H1 (cell line): Measurements from ENCODE around the gene ACAP2. TPM values are rescaled to one million over a fixed set of nuclear protein-coding genes. Genes with fewer than 3 reads are reported as not detected.
"Not testable (repeated sequence)": the region's sequence is repeated elsewhere in the genome, so short reads cannot be mapped to it uniquely, and the experiment has no call there.

Experiments
- CTCF ChIA-PET: fragments of 300-600 bp; sonication (Branson Sonifier 250); formaldehyde crosslinking; loops from one replicate; lab custom pipeline; 2021; ENCODE audit not compliant: partially characterized antibody; lab: Charles Lee
- POLR2A ChIA-PET: fragments of 300-600 bp; sonication (Branson Sonifier 250); formaldehyde crosslinking; loops from one replicate; lab custom pipeline; 2021; ENCODE audit warnings: inconsistent platforms; ENCODE audit not compliant: partially characterized antibody; lab: Charles Lee
- DNase-seq, 2 experiments: peaks; one replicate each; pipeline versions ENCODE4 v3.0.0 to v3.0.0-alpha.2; 2010 to 2022; ENCODE audit warnings: low spot score in 2 of 2, low read depth in 1 of 2, mixed read lengths in 1 of 2
- FAIRE-seq: peaks from 2 replicates; lab custom pipeline; 2011; peaks lifted over from hg19 to GRCh38; lab: Jason Lieb, UNC
- H2AFZ ChIP-seq: 2 replicates; pipeline ENCODE4 v1.8.1; 2012; ENCODE audit warnings: low read length, inconsistent platforms
- H2AK5ac ChIP-seq: 2 replicates; pipeline ENCODE4 v1.6.1; 2013; ENCODE audit warnings: low read depth, low read length
- H2BK120ac ChIP-seq: replicated peaks from 2 replicates; pipeline ENCODE3; 2013; ENCODE audit warnings: low read depth, low read length, inconsistent platforms
- H2BK12ac ChIP-seq: 2 replicates; pipeline ENCODE4 v1.6.1; 2013; ENCODE audit warnings: low read depth, low read length
- H2BK15ac ChIP-seq: 2 replicates; pipeline ENCODE4 v1.6.1; 2013; ENCODE audit warnings: low read length
- H2BK20ac ChIP-seq: 2 replicates; pipeline ENCODE4 v1.6.1; 2013; ENCODE audit warnings: low read length
- H2BK5ac ChIP-seq: 2 replicates; pipeline ENCODE4 v1.6.1; 2013; ENCODE audit warnings: low read depth, low read length
- H3K14ac ChIP-seq: 2 replicates; pipeline ENCODE4 v1.6.1; 2013; ENCODE audit warnings: inconsistent platforms; ENCODE audit not compliant: insufficient read length
- H3K18ac ChIP-seq: 2 replicates; pipeline ENCODE4 v1.6.1; 2013; ENCODE audit warnings: low read length; ENCODE audit errors: extremely low read depth
- H3K23ac ChIP-seq: 2 replicates; pipeline ENCODE4 v1.6.1; 2013; ENCODE audit warnings: inconsistent platforms; ENCODE audit not compliant: insufficient read length
- H3K23me2 ChIP-seq: 2 replicates; pipeline ENCODE4 v1.6.1; 2013; ENCODE audit warnings: low read depth, low read length
- H3K27ac ChIP-seq: 2 replicates; pipeline ENCODE4 v1.6.1; 2011; ENCODE audit warnings: low read depth, low read length, inconsistent platforms
- H3K27me3 ChIP-seq, 4 experiments: replicated peaks in 1 of 4; 1 replicate in 1 of 4; 2 replicates in 3 of 4; pipeline versions ENCODE4 v1.6.1 to v1.8.1; 2011 to 2013; ENCODE audit warnings: low read length in 3 of 4, mild to moderate bottlenecking in 3 of 4, inconsistent platforms in 2 of 4, mixed read lengths in 2 of 4, moderate library complexity in 1 of 4; ENCODE audit not compliant: control insufficient read depth in 3 of 4, insufficient read depth in 3 of 4; ENCODE audit errors: extremely low read depth in 1 of 4
- H3K36me3 ChIP-seq, 4 experiments: 2 replicates each; pipeline versions ENCODE4 v1.6.1 to v1.8.1; 2011 to 2013; ENCODE audit warnings: mild to moderate bottlenecking in 4 of 4, low read length in 3 of 4, moderate library complexity in 2 of 4, control low read depth in 1 of 4, inconsistent platforms in 1 of 4; ENCODE audit not compliant: insufficient read depth in 4 of 4, control insufficient read depth in 2 of 4
- H3K4ac ChIP-seq: replicated peaks from 2 replicates; pipeline ENCODE3; 2013; ENCODE audit warnings: low read length, low read depth, mixed read lengths, inconsistent platforms; ENCODE audit not compliant: insufficient read length
- H3K4me1 ChIP-seq, 4 experiments: replicated peaks in 1 of 4; 1 replicate in 1 of 4; 2 replicates in 3 of 4; pipeline versions ENCODE4 v1.6.1 to v1.8.1; 2011 to 2013; ENCODE audit warnings: low read length in 3 of 4, inconsistent platforms in 2 of 4, mixed read lengths in 1 of 4; ENCODE audit not compliant: insufficient read depth in 4 of 4, control insufficient read depth in 3 of 4
- H3K4me2 ChIP-seq, 2 experiments: 2 replicates each; pipeline versions ENCODE4 v1.6.1 to v1.8.1; 2011 to 2013; ENCODE audit warnings: low read depth in 2 of 2, low read length in 2 of 2, control low read depth in 1 of 2, inconsistent platforms in 1 of 2, mild to moderate bottlenecking in 1 of 2; ENCODE audit not compliant: insufficient read depth in 1 of 2
- H3K4me3 ChIP-seq, 4 experiments: fragments of 200-600, 300-600 bp in 1 of 4; sonication (generic), shearing (Covaris generic), sonication (Bioruptor Twin) in 1 of 4; 2 replicates each; pipeline versions ENCODE4 v1.5.1 to v1.8.1; 2011 to 2016; ENCODE audit warnings: low read length in 4 of 4, low read depth in 3 of 4, control low read depth in 2 of 4, inconsistent platforms in 2 of 4, mild to moderate bottlenecking in 2 of 4, mixed read lengths in 1 of 4, moderate library complexity in 1 of 4; ENCODE audit not compliant: insufficient read depth in 2 of 4; ENCODE audit errors: extremely low read depth in 1 of 4
- H3K56ac ChIP-seq: replicated peaks from 2 replicates; pipeline ENCODE3; 2013; ENCODE audit warnings: low read depth, mild to moderate bottlenecking, mixed read lengths, low read length, inconsistent platforms; ENCODE audit not compliant: insufficient read length
- H3K79me1 ChIP-seq: 2 replicates; pipeline ENCODE4 v1.6.1; 2013; ENCODE audit warnings: low read depth, low read length, control low read depth
- H3K79me2 ChIP-seq, 2 experiments: 2 replicates each; pipeline versions ENCODE4 v1.6.1 to v1.8.1; 2012 to 2013; ENCODE audit warnings: low read length in 2 of 2, mild to moderate bottlenecking in 2 of 2, inconsistent platforms in 1 of 2; ENCODE audit not compliant: insufficient read depth in 2 of 2, control insufficient read depth in 1 of 2
- H3K9ac ChIP-seq, 4 experiments: replicated peaks in 1 of 4; 1 replicate in 1 of 4; 2 replicates in 3 of 4; pipeline versions ENCODE4 v1.6.1 to v1.8.1; 2011 to 2013; ENCODE audit warnings: low read depth in 3 of 4, low read length in 3 of 4, control low read depth in 2 of 4, mild to moderate bottlenecking in 2 of 4, moderate library complexity in 2 of 4, inconsistent platforms in 1 of 4; ENCODE audit errors: extremely low read depth in 1 of 4
- H3K9me3 ChIP-seq, 2 experiments: 2 replicates each; pipeline versions ENCODE4 v1.6.1 to v1.8.1; 2012 to 2013; ENCODE audit warnings: mild to moderate bottlenecking in 2 of 2, moderate library complexity in 2 of 2, control low read depth in 1 of 2, inconsistent platforms in 1 of 2, low read depth in 1 of 2, low read length in 1 of 2, mixed read lengths in 1 of 2; ENCODE audit not compliant: insufficient read depth in 2 of 2
- H4K20me1 ChIP-seq, 2 experiments: replicated peaks in 1 of 2; 2 replicates each; pipeline versions ENCODE3 to v1.8.1; 2011 to 2013; ENCODE audit warnings: inconsistent platforms in 2 of 2, low read length in 2 of 2, mild to moderate bottlenecking in 1 of 2; ENCODE audit not compliant: insufficient read depth in 2 of 2, control insufficient read depth in 1 of 2
- H4K5ac ChIP-seq: 2 replicates; pipeline ENCODE4 v1.6.1; 2013; ENCODE audit warnings: low read length, low read depth, mixed read lengths, inconsistent platforms; ENCODE audit not compliant: insufficient read length
- H4K8ac ChIP-seq: 2 replicates; pipeline ENCODE4 v1.8.0; 2013; ENCODE audit warnings: mild to moderate bottlenecking, moderate library complexity, low read length, inconsistent platforms; ENCODE audit not compliant: insufficient read depth; ENCODE audit errors: extremely low read depth
- H4K91ac ChIP-seq: replicated peaks from 2 replicates; pipeline ENCODE3; 2013; ENCODE audit warnings: low read length, mixed read lengths, inconsistent platforms; ENCODE audit not compliant: insufficient read length
- WGBS, 2 experiments: shearing (Covaris generic) in 1 of 2; methylation state at CpG; one replicate each; pipeline versions ENCODE4 v1.1.6 to v1.1.7; 2013 to 2015; ENCODE audit warnings: low lambda C conversion rate in 2 of 2, mixed read lengths in 2 of 2, inconsistent platforms in 1 of 2, low coverage in 1 of 2, missing lambda C conversion rate in 1 of 2; ENCODE audit not compliant: insufficient replicate concordance in 2 of 2, insufficient coverage in 1 of 2, insufficient read length in 1 of 2; ENCODE audit errors: extremely low coverage in 1 of 2, missing lambda C conversion rate in 1 of 2; 5-methylcytosine and 5-hydroxymethylcytosine counted together
- polyA plus RNA-seq, 7 experiments: library from polyadenylated mRNA; depleted of rRNA in 3 of 7; stranded (reverse) in 5 of 7; unstranded in 2 of 7; fragments of >200 nt in 5 of 7; fragments of 200-250 nt in 2 of 7; gene quantifications; 1 replicate in 5 of 7; 2 replicates in 1 of 7; 4 replicates in 1 of 7; pipeline versions ENCODE4 v1.2.1 to v1.2.3, GENCODE V29; 2011 to 2013; ENCODE audit warnings: missing spikeins in 2 of 7, mixed read lengths in 2 of 7
- total RNA-seq: library from RNA; stranded (reverse); fragmentation: NEBNext Ultra II Directional; extraction: Animal tissue kit (Norgen Biotek cat#: 25700); gene quantifications from 2 replicates; pipeline ENCODE4 v1.2.1, GENCODE V29; 2021

ACAP2 gene
- total and polyA plus RNA-seq, 2 of the 8 experiments (the other 6 are each of a cell fraction or from before 2014, with no cell fraction given): 7.7 to 37.3 TPM

DNA sequence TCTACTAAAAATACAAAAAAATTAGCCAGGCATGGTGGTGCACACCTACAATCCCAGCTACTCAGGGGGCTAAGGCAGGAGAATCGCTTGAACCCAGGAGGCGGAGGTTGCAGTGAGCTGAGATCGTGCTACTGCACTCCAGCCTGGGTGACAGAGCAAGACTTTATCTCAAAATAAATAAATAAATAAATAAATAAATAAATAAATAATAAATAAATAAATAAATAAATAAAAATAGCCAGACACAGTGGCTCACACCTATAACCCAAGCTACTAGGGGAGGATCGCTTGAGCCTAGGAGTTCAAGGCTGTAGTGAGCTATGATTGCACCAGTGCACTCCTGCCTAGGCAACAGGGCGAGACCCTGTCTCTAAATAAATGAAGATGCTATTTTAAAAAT lies 152.2 kb downstream of the ACAP2 start:
- ChIA-PET CTCF (interaction anchor here (1.0 to 1.4 kb wide), 2 partner anchors 15 to 231 kb away, joined by 3 read pairs; no protein-coding TSS in a partner anchor), POLR2A (interaction anchor here (1.5 kb wide), 1 partner anchor 19 kb away, joined by 4 read pairs; the partner anchor contains the start of gene XXYLT1)
- not testable (repeated sequence) for H3K27ac ChIP-seq, H3K23me2 ChIP-seq, H2AFZ ChIP-seq, H3K9me3 ChIP-seq, H4K20me1 ChIP-seq, H3K4me2 ChIP-seq, H3K27me3 ChIP-seq, H4K5ac ChIP-seq, H2BK5ac ChIP-seq, H4K8ac ChIP-seq, DNase-seq, H2BK12ac ChIP-seq, H3K14ac ChIP-seq, H2BK15ac ChIP-seq, H3K4me3 ChIP-seq, FAIRE-seq, H3K18ac ChIP-seq, H2BK20ac ChIP-seq, H3K56ac ChIP-seq, H3K79me1 ChIP-seq, H3K9ac ChIP-seq, H3K4me1 ChIP-seq, H2BK120ac ChIP-seq, H2AK5ac ChIP-seq, H3K79me2 ChIP-seq, H3K23ac ChIP-seq, H3K4ac ChIP-seq, H4K91ac ChIP-seq
- WGBS, 2 experiments: 94% methylated on average over 5 of the region's 5 CpGs; no CpG with 5 or more reads in 1 of the 2 experiments
- H3K36me3 ChIP-seq: peaks cover 0 to 10% (median 3%) of the 10 kb centered on the region in 4 experiments; a peak in 3 of 8 replicates
